Posterior cingulate gyrus (tissue), 11 donors: ENCODE measurements around the gene EBNA1BP2.
"Not testable (repeated sequence)": the region's sequence is repeated elsewhere in the genome, so short reads cannot be mapped to it uniquely, and the experiment has no call there.

Experiments
- DNase-seq, 10 donors: peaks; one replicate each; pipeline versions ENCODE4 v3.0.0 to v3.0.0-alpha.2; 2020 to 2021; ENCODE audit warnings: mixed read lengths in 3 of 10
- intact Hi-C: fragments of 100-400 bp; cut with DNase I; formaldehyde crosslinking; loops from one replicate; pipeline ENCODE4 v1.15.1; 2023

The EBNA1BP2 gene

DNA sequence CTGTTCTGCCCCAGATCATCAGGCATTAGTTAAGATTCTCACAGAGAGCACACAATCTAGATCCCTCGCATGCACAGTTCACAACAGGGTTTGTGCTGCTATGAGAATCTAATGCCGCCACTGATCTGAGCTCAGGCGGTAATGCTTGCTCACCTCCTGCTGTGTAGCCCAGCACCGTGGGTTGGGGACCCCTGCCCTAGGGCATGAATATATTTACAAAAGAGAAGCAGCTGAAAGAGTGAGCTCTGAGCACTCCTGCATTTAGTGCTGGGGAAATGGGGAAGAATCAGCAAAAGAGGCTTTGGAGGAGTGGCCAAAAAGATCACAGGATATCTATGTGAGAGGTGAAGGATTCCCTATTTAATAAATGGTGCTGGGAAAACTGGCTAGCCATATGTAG is 5.6 kb upstream of the EBNA1BP2 start:
- intact Hi-C loops, result no loop called here
- no peak for DNase-seq

DNA sequence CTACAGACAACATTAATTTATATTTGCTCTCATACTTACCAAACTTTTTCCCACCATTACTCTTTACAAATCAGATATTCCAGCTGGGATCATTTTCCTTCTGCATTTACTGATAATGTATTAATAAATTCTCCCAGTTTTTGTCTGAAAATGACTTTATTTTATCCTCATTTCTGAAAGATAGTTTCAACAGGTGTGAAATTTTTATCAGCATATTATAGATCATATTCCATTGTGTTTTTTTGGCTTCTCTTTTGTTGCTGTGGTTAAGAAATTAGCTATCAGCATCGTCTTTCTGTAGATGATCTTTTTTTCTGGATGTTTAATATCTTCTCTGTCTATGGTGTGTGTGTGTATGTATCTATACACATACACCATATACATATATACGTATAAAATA is 2.8 kb upstream of the EBNA1BP2 start:
- DNase-seq, result no peak
- intact Hi-C loops, result no loop called here

GRCh38 chr1:43172527-43172972 is 460 bp upstream of the EBNA1BP2 start:
- intact Hi-C loops, result no loop called here
- peak; percentile 41 to 96 (median 80) for DNase-seq

DNA sequence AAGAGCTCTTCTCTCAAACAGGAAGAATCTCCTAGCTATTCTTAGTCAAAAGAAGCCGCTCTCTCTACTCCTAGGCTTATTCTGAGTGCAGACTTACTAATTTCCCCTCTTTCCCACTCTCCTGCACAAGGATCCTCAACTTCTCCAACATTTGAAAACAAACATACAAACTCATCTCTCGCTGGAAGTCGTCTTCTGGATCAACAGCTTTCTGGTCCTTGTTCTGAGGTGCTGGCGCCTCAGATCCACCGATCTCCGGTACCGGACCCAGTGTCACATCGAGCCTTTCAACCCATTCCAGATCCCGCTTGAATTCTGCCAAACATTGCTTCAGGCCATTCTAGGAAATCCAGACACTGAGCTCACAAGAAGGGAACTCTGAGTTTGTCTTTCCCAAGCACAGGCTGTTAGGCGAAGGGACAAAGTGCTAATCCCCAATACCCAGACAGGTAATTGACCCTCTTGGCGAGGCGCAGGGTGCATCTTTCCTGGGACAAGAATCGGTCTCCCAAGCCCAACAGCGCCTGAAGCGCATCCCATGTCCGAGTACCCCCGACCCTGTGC is 696 bp downstream of the EBNA1BP2 start:
- peak in 1 of 10 donors; percentile 71 for DNase-seq
- intact Hi-C loops, result no loop called here

GRCh38 chr1:43165765-43166164 is 6.3 kb downstream of the EBNA1BP2 start:
- intact Hi-C loops, result no loop called here
- no peak for DNase-seq

GRCh38 chr1:43165162-43165561 is 6.9 kb downstream of the EBNA1BP2 start:
- intact Hi-C loops, result no loop called here
- DNase-seq, result no peak

DNA sequence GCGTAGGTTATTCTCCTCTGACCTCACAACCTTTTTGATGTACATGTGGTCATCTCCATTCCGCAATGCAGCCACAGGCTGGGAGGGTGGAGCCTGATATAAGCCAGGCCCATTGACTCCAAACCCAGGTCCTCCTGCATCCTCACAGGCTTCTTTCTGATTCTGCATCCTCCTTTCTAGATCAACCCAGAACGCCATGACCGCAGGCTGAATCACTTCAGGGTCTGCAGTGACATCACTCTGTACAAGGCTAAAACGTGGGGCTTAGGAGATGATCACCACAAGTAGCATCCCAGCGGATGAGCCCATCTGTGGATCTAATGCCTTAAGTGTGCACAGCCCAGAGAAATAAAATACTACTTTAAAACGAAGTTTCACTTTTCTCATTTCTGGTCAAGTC is 16.1 kb downstream of the EBNA1BP2 start:
- no peak for DNase-seq
- intact Hi-C loops, result no loop called here

DNA sequence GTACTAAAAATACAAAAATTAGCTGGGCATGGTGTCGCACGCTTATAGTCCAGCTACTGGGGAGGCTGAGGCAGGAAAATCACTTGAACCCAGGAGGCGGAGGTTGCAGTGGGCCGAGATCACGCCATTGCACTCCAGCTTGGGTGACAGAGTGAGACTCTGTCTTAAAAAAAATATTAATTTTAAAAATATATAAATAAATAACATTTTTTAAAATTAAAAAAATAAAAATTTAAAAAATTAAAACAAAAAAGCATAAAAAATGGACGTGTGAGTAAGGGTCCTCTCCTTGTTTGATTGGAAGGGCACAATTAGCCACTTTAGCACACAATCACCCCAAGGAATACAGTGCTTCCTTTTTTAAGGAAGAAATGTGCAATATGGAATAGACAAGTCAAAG is 18.6 kb downstream of the EBNA1BP2 start:
- no peak for DNase-seq
- intact Hi-C loops, result no loop called here

- no peak for DNase-seq
- intact Hi-C loops, result no loop called here
Measured at GRCh38 chr1:43152866-43153265, 19.2 kb downstream of the EBNA1BP2 start.

GRCh38 chr1:43149889-43150288 is 22.2 kb downstream of the EBNA1BP2 start:
- intact Hi-C loops, result no loop called here
- DNase-seq, result no peak

DNA sequence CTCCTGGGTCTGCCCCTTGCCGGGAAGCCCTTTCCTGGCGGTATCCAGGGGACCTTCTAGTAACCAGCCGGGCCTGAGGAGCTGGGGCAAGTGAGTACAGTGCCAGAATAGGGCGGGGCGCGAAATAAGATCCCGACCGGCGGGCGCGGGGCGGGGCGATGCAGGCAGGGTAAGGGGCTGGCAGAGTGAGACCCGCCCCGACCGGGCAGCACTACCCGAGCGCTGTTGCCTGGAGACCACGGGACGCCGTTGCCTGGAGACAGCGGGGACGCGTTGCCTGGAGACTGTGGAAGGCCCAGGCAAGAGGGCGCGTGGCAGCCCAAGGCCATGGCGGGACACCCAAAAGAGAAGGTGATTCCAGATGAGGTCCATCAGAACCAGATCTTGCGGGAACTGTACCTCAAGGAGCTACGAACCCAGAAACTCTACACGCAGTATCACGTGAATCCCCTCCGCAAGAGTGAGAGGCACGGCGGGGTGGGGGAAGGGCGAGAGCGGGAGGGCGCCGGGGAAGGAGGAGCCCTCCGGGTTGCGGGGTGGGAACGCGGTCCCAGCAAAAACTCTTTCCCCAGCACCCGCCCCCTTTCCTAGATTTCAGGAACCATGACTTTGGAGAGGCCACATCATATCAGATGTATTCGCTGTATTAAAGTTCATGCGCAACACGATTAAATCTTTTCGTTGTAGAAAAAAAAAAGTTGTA is 24.3 kb downstream of the EBNA1BP2 start:
- intact Hi-C loops, result no loop called here
- DNase-seq, result peak; percentile 25 to 94 (median 64)

DNA sequence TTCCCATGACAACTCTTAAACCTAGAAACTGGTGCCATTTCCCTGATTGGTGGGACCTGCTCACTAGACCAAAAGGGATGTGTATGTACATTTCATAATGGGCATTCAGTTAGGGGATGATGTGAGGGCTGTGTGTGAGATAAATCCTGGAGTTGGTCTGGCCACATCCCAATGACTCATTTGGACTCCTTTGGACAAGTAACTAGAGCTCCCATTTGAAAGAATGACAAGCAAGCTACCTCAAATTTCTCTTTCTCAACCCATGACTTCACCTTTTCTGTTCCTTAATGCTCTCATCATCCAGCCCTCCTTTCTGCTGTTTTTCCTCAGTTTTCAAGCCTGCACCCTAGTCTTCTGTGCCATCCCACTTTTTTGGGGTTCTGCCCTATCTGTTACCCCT is 27.9 kb downstream of the EBNA1BP2 start:
- no peak for DNase-seq
- intact Hi-C loops, result no loop called here

DNA sequence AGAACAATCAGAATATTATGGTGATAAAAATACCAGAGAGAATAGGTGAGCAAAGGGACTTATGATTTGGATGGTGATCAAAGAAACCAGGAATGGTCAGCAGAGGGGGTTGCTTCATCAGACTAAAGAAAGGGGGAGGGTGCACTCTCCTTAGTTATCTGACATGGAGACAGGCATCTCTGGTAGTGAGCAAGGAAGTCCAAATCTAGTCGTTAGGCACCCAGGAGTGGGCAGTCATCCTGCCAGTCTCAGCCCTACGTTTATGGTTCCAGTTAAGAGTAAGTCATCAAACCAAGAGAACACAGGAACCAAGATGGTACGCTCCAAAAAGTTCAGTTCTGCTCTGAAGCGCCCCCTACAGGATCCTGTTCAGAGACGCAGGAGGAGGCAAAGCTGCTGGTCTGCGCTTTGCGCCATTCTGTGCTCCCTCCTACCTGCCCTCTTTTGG is 28.6 kb downstream of the EBNA1BP2 start:
- intact Hi-C loops, result no loop called here
- no peak for DNase-seq

DNA sequence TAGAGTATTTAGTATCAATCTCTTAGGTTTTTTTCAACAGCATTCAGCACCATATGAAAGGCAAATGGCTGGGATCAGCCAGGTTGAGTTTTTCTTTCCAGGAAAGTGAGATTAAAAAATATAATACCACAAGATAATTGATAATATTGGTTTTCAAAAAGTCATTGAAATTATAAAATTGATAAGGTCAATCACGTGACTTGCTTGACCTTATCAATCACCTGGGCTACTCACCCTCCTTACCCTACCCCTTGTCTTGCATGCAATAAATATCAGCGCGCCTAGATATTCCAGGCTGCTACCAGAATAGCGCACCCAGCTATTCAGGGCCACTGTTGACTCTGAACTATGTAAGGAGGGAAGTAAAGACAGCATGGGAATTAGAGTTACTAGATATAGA is 31.5 kb downstream of the EBNA1BP2 start:
- no peak for DNase-seq
- intact Hi-C loops, result no loop called here

- no peak for DNase-seq
- intact Hi-C loops, result no loop called here
Measured at GRCh38 chr1:43140010-43140409, 32.1 kb downstream of the EBNA1BP2 start.

- intact Hi-C loops, DNase-seq: not testable (repeated sequence)
Measured at GRCh38 chr1:43139295-43139694, 32.8 kb downstream of the EBNA1BP2 start.

- peak in 3 of 10 donors; percentile 10 to 24 (median 19) for DNase-seq
- intact Hi-C loops, result no loop called here
Measured at GRCh38 chr1:43137445-43138052, 34.5 kb downstream of the EBNA1BP2 start.

DNA sequence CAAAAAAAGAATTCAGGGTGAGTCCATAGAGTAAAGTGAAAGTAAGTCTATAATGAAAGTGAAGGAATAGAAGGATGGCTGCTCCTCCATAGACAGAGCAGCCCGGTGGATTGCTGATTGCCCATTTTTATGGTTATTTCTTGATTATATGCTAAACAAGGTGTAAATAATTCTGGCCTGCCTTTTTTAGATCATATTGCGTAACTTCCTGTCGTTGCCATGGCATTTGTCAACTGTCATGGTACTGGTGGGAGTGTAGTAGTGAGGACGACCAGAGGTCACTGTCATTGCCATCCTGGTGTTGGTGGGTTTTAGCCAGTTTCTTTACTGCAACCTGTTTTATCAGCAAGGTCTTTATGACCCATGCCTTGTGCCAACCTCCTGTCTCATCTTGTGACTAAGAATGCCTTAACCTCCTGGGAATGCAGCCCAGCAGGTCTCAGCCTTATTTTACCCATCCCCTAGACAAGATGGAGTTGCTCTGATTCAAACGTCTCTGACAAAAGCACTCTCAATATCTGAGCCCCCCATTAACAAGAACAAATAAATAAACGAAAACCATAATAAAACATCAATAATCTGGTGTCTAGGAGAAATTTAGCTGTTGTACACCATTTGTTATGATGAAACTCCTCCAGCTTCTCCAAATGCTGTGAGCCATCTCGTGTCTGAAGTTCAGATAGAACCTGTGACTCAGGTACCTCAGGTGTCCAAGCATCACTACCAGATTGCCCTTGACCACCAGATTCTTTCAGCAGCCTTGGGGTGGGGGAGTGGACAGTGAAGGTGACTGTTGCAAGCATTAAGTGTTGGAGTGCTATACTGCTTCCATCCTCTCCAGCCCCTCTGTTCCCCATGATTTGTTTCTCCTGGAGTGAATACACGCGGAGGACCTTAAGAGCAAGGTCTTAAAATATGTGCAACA is 36.0 kb downstream of the EBNA1BP2 start:
- intact Hi-C loops, result no loop called here
- no peak for DNase-seq

DNA sequence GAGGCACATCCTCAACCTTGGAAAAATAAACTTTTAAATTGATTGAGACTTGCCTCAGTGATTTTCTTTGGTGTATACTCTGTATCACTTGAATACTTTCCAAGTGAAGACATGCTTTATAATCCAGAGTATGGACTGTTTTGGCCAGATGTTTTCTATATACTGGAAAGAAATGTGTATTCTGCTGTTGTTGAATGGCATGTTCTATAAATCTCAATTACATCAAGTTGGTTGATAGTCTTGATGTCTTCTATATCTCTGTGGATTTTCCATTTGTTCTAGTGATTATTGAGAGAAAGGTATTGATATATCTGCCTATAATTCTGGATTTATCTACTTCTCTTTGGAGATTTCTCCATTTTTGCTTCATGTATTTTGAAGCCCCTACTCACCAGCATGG is 37.5 kb downstream of the EBNA1BP2 start:
- no peak for DNase-seq
- intact Hi-C loops, result no loop called here

DNA sequence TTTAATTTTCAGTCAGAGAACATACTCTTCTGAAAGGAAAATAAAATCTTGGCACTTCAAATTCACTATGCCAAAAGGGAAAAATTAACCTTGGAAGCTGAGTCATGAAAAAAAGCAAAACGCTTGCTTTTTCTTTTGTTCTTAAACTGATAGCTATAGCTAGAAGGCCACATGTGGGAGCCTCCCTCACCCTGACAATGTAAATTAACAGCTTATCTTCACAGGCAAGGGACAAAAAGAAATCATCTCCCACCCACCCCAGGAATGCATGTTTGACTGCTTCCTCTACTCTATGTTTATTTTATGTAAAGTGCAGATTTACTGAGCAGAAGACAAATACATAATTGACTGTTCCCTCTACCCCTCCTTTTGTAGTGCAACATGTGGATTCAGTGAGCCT is 38.0 kb downstream of the EBNA1BP2 start:
- intact Hi-C loops, result no loop called here

DNA sequence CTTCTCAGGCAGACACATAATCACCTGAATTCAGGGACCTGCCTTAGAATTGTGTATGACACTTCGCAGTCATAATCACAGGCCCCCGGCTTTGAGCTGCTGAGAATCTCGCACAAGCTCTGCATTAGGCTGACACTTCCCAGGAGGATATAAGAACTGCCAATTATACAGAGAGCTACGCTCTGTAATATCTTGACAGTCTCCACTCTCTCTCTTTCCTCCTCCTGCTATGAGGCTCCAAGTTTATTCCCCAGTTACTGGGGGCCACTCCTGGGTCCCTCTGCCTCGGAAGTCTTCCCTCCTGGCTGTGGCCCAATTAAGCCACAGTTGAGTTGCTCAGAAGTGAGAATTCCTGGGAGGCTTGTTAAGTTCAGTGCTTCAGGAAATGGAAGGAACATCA is 42.7 kb downstream of the EBNA1BP2 start:
- intact Hi-C loops, result no loop called here
- DNase-seq, result no peak

More for the DNA sequence above, 38.0 kb downstream of the EBNA1BP2 start:
- DNase-seq, result no peak
